Stromal cell of bone marrow (primary cell): ENCODE results near the gene YRDC.

ENCODE experiments used
- DNase-seq: peaks from one replicate; pipeline ENCODE4 v3.0.0-alpha.2; 2012; ENCODE audit warnings: low read depth

Gene YRDC

DNA sequence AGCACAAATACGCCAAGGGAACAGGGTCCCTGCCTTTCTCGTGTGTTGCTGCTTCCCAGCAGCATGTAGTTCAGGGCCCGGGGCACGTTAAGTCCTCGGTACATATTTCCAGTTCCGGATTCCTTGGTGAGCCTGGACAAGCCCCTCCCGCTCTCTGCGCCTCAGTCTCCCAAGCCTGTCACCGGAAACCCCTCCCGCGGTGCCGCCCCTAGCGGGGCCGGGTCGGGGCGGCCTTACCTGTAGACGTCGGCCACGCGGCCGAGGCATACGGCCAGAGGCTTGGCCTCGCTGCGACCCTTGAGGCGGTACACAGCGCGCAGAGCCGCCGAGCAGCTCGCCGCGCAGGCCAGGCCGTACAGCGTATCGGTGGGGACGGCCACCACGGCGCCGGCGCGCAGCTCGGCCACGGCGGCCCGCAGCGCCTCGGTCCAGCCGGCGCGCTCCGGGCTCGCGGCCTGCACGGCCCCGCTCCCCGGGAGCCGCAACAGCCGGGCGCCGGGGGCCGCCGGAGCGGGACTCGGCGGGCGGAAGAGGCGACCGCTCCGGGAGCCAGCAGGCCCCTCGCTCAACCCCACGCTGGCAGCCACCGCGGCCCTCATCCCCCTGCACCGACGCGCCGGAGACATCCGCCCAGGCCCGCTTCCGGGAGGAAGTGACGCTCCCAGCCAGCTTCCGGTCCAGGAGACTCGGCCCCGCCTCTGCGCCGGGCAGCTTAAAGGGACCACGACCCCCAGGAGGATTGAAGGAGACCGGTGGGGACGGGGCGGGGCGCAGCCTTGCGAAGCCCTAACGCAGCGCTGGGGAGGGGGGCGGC lies at the start of gene YRDC, which contains the start of gene C1orf122:
YRDC (minus strand) TSS at position 654 of the 814 bp plus-strand sequence; CDS start at position 626, 28 bp downstream.
C1orf122 (plus strand) TSS at position 236 of the 814 bp plus-strand sequence. CDS start 615 bp downstream, outside the sequence.
- peak; percentile 80 for DNase-seq

DNA sequence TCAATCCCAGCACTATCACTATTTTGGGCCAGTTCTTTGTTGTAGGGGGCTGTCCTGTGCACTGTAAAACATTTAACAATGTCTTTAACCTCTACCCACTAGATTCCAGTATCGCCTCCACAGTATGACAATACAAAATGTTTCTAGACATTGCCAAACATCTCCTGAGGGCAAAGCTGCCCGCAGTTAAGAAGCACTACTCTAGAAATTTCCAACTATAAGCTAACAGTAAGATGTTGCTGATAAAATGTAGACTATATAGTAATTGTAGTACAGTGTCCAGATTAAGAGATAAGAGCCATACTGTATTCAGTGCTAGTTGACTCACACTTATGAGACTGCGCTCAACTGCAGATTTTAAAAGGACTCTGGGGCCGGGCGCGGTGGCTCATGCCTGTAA lies 46.4 kb upstream of the YRDC start:
- DNase-seq = no peak

DNA sequence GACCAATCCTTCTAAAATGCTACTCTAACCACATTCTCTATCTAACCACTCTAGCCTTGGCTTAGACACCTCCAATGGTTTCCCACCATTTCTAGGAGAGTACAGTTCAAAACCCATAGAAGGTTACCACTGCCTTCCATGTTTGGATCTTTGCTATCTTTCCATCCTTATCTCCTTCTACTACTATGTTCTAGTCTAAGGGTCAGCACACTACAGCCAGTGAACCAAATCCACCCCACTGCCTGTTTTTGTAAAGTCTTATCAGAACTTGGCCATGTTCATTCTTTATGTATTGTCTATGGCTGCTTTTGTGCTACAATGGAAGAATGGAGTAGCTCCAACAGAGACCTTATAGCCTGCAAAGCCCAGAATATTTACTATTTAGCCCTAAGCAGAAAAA lies 45.1 kb upstream of the YRDC start:
- DNase-seq = no peak

GRCh38 chr1:37851782-37852210 lies 43.8 kb upstream of the YRDC start:
- peak; percentile 28 for DNase-seq

- no peak for DNase-seq
Observed at GRCh38 chr1:37851262-37851661, 43.3 kb upstream of the YRDC start.

DNA sequence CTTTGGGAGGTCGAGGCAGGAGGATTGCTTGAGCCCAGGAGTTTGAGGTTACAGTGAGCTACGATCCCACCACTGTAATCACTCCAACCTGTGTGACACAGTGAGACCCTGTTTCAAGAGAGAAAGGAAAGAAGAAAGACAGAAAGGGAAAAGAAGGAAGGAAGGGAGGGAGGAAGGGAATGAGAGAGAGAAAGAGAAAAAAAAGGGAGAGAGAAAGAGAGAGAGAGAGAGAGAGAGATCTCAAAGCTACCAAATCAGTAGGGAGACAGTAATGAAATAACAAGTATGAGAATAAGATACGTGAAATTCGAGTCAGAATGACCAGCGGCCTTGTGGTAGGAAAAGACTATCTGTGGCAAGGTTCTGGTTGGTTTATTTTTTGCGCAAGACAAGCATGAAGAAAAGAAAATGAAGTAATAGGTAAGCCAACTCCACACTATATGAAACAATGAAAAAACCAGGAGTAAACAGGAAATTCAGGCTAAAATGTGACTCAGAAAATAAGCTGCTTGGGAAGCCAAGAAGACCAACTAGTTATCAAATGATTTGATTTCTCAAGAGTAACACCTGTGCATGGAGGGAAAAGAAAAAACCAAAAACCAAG lies 42.4 kb upstream of the YRDC start:
- no peak for DNase-seq

- no peak for DNase-seq
Observed at GRCh38 chr1:37849480-37849879, 41.5 kb upstream of the YRDC start.

- no peak for DNase-seq
Observed at GRCh38 chr1:37846647-37847339, 38.8 kb upstream of the YRDC start.

DNA sequence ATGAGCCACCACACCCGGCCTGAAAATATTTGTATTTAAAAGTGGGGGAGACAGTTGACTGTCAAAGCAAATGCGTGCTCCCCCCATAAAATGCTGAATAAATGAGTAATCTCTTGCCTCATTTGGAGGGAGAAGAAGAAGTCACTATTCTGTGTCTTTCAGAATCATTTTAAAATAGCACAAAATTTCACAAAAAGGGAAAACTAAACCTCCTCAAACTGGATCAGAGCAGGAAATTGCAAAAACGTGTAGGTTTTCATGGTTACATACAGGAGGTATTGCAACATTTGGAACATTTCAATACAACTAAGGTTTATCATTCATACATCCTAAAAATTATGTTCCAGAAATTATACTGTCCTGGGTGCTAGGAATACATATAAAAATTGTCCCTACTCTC lies 37.8 kb upstream of the YRDC start:
- no peak for DNase-seq

DNA sequence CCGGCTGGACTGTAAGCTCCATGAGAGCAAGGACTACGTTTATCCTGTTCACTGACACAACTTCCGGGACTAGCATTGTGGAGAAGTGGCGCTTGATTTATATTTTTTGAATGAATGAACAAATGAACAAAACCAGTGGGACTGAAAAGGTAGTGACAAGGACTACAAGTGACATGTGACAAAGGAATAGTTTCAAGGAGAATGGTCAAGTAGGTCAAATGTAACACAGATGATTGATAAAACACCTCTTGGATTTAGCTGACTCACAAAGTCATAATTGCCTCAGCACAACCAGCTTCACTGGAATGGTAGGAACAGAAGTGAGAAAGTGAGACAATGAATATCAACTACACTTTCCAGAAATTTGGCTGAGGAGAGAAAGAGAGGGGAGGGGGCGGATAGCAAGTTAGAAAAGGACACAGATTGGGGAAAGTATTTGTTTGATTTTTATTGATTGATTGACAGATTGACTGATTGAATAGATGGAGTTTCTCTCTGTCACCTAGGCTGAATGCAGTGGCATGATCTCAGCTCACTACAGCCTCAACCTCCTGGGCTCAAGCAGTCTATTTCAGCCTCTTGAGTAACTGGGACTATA lies 37.1 kb upstream of the YRDC start:
- no peak for DNase-seq

- no peak for DNase-seq
Observed at GRCh38 chr1:37844536-37844935, 36.5 kb upstream of the YRDC start.

DNA sequence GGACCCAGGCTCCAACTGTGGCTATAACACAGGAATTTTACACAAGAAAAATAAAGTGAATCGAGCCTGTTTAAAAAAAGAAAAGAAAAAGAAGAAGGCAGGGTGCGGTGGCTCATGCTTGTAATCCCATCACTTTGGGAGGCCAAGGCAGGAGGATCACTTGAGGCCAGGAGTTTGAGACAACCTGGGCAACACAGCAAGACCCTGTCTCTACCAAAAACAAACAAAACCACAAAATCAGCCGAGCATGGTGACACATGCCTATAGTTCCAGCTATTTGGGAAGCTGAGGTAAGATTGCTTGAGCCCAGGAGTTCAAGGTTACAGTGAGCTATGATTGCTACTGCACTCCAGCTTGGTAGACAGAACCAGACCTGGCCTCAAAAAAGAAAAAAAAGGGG lies 33.6 kb upstream of the YRDC start:
- DNase-seq = no peak

GRCh38 chr1:37840711-37841110 lies 32.7 kb upstream of the YRDC start:
- DNase-seq = no peak

- no peak for DNase-seq
Observed at GRCh38 chr1:37839676-37840075, 31.7 kb upstream of the YRDC start.

DNA sequence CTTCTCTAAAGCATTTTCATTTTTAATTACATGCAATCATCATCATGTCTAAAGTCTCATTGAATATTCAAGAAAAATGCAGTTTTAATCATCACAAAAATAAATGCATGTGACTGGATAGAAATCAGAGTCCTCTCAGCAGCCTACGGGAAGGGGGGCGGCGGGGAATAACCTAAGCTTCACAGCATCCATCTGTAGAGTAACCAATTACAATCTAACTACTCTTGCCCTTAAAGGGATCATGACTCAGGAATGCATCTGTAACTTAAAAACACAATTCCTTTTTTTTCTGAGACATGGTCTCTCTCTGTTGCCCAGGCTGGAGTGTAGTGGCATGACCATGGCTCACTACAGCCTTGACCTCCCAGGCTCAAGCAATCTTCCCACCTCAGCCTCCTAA lies 28.8 kb upstream of the YRDC start:
- DNase-seq = no peak

- no peak for DNase-seq
Observed at GRCh38 chr1:37831809-37832208, 23.8 kb upstream of the YRDC start.

GRCh38 chr1:37831109-37831508 lies 23.1 kb upstream of the YRDC start:
- DNase-seq = no peak

- DNase-seq = no peak
Observed at GRCh38 chr1:37828410-37829074, 20.5 kb upstream of the YRDC start.

DNA sequence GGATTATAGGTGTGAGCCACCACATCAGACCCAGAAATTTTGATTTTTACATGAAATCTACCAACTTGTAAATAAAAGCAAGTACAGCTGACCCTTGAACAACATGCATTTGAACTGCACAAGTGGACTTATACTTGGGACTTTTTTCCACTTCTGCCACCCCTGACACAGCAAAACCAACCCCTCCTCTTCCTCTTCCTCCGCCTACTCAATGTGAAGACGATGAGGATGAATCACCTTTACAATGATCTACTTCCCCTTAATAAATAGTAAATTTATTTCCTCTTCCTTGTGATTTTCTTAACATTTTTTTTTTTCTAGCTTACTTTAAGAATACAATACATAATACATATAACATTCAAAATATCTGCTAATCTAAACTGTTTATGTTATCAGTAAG lies 17.5 kb upstream of the YRDC start:
- no peak for DNase-seq

GRCh38 chr1:37824001-37824400 lies 16.0 kb upstream of the YRDC start:
- no peak for DNase-seq

DNA sequence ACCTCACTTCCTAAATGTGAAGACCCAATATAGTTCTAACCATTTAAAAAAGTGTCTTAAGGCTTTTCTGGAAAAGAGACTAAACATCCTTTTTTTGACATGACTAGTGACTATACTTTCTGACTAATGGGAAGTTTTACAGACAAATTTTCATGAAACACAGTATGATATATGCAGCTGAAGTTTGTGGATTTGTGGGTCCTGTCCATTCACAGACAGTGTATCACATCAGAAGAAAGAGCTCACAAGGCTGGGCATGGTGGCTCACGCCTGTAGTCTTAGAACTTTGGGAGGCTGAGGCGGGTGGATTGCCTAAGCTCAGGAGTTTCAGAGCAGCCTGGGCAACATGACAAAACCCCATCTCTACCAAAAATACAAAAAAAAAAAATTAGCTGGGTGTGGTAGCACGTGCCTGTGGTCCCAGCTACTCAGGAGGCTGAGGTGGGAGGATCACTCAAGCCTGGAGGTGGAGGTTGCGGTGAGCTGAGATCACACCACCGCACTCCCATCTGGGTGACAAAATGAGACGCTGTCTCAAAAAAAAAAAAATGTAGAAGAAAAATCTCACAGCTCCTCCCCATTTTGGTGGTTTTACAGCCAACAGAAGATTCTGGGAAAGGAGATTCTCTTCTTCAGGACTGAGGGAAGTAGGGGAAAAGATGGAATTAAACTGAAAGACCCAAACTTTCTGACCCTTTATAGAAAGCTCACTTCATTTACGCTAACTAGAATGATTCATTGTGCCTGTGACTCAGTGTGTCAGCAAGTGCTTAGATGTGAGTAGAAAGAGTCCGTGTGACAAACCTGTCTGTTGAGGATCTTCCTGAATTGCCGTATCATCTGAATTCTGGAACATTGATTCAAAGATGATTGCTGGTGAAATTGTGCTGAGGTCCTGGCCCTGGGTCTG lies 15.2 kb upstream of the YRDC start:
- no peak for DNase-seq
